Mononuclear cell (primary cell): ENCODE results near the gene CCL14. TPM values are rescaled to one million over a fixed set of nuclear protein-coding genes. Genes with fewer than 3 reads are reported as not detected.
"Not testable (repeated sequence)": the region's sequence is repeated elsewhere in the genome, so short reads cannot be mapped to it uniquely, and the experiment has no call there.

Experiments
- H3K27me3 ChIP-seq: 2 replicates; pipeline ENCODE4 v1.6.0; 2011; ENCODE audit warnings: low read length, control low read depth; ENCODE audit not compliant: insufficient read depth
- H3K4me1 ChIP-seq: 2 replicates; pipeline ENCODE4 v1.5.1; 2011; ENCODE audit warnings: mild to moderate bottlenecking, low read length, control low read depth; ENCODE audit not compliant: insufficient read depth
- H3K4me3 ChIP-seq: 2 replicates; pipeline ENCODE4 v1.5.1; 2011; ENCODE audit warnings: mild to moderate bottlenecking, low read length, moderate library complexity
- H3K9me3 ChIP-seq: 2 replicates; pipeline ENCODE4 v1.5.1; 2011; ENCODE audit warnings: low read depth, mild to moderate bottlenecking, control low read depth, low read length
- total RNA-seq: library from RNA; depleted of rRNA; stranded (reverse); fragments of >200 nt; gene quantifications from one replicate; pipeline ENCODE4 v1.2.3, GENCODE V29; 2012

Gene CCL14
- not detected for total RNA-seq

- H3K4me3 ChIP-seq: no peak within 1 kb of the TSS
- no peaks in the 10 kb centered on the region for H3K9me3 ChIP-seq
- H3K4me1 ChIP-seq: no peaks in the 10 kb centered on the region
- no peaks in the 10 kb centered on the region for H3K27me3 ChIP-seq
Measured at GRCh38 chr17:35986643-35987042, at the start of gene CCL14. Gene CCL14 (minus strand): TSS chr17:35986729. CDS start chr17:35986649, 80 bp downstream.

DNA sequence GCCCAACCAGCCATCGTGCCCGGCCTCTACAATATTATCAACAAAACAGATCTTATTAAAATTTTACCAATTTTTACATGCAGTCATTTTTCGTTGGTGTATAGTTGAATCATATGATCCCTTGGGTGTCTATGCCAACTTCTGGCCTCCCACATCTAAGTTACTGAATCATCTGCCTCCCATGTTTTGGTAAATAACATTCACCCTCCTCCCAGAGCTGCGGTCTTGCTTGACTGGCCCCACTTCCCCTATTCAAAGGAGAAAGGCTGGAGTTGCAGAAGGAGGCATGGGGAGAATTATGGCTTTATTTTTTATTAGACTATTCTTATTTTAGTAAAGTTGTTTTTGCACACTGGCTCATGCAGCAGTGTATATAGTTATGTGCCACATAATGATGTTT is 49.7 kb upstream of the CCL14 start:
- H3K9me3 ChIP-seq: no peaks in the 10 kb centered on the region
- no peak overlapping the region for H3K4me3 ChIP-seq
- H3K27me3 ChIP-seq: no peaks in the 10 kb centered on the region
- H3K4me1 ChIP-seq: peaks cover 30% of the 10 kb centered on the region

GRCh38 chr17:36034127-36034526 is 47.6 kb upstream of the CCL14 start:
- H3K9me3 ChIP-seq: no peaks in the 10 kb centered on the region

DNA sequence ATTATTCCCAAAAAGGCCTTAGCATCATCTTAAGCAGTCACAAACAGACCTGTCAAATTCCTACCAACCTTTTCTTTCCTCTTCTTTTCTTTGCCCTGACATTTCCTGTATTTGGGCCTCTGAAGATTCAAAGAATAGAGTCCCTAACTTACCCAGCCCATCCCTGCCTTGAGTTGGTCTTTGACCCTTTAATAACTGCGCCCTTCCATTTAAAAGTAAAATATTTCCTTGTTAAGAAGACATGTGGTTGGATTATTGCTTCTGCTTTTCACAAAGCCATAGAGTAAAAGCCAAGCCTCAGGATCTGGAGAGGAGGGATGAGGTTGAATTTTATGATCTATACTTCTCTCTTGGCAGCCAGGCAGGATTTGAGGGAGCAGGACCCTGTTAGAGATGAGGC is 44.4 kb upstream of the CCL14 start:
- no peaks in the 10 kb centered on the region for H3K27me3 ChIP-seq
- H3K4me3 ChIP-seq: no peak overlapping the region
- peaks cover 25% of the 10 kb centered on the region for H3K4me1 ChIP-seq
- no peaks in the 10 kb centered on the region for H3K9me3 ChIP-seq

More at GRCh38 chr17:36034127-36034526, 47.6 kb upstream of the CCL14 start:
- Histone ChIP-seq H3K4me3 (no peak overlapping the region), H3K27me3 (no peaks in the 10 kb centered on the region), H3K4me1 (peaks cover 30% of the 10 kb centered on the region)

- H3K27me3 ChIP-seq: no peaks in the 10 kb centered on the region
Measured at GRCh38 chr17:36027761-36028160, 41.2 kb upstream of the CCL14 start.

DNA sequence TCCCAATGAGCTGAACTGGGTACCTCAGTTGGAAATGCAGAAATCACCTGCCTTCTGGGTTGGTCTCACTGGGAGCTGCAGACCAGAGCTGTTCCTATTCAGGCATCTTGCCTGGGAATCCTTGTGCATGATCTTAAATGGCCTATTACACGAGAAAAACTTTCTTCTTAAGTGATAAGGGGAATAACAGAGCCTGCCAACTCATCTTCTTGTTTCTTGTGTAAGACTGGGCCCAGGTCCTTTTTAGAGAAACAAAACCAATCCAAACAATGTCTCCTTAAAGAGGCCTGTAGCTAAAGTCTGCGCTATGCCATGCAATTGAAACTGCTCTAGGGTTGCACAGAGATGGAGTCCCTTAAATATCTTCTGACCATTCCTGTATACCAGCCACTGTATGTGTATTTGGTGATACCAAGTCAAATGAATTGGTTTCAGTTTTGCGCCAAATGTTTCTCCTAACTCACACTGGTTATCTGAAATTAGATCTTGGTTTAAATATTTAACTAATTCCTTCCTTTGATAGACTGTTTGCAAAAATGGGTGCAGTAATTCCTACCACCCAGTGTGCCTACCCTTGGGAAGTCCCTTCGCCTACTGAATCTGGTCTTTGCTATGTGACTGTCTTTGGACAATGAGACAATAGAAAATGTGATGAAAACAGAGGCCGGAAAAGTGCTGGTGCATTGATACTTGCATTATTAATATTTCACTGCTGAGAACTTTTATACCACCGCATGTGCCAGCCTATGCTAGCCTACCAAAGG is 37.8 kb upstream of the CCL14 start:
- Histone ChIP-seq H3K27me3 (no peaks in the 10 kb centered on the region), H3K9me3 (no peaks in the 10 kb centered on the region), H3K4me1 (peaks cover under 1% of the 10 kb centered on the region), H3K4me3 (no peak overlapping the region)

More at GRCh38 chr17:36027761-36028160, 41.2 kb upstream of the CCL14 start:
- no peaks in the 10 kb centered on the region for H3K9me3 ChIP-seq
- no peaks in the 10 kb centered on the region for H3K4me1 ChIP-seq
- no peak overlapping the region for H3K4me3 ChIP-seq

GRCh38 chr17:36019423-36019822 is 32.9 kb upstream of the CCL14 start:
- Histone ChIP-seq H3K4me3 (no peak overlapping the region), H3K4me1 (peaks cover 20% of the 10 kb centered on the region), H3K9me3 (no peaks in the 10 kb centered on the region), H3K27me3 (no peaks in the 10 kb centered on the region)

- H3K27me3 ChIP-seq: no peaks in the 10 kb centered on the region
- no peak within 1 kb of the TSS for H3K4me3 ChIP-seq
- peaks cover 20% of the 10 kb centered on the region for H3K4me1 ChIP-seq
- H3K9me3 ChIP-seq: no peaks in the 10 kb centered on the region
Measured at GRCh38 chr17:36017799-36018198, 31.3 kb upstream of the CCL14 start, which contains the start of gene CCL23. Gene CCL23 (minus strand): TSS chr17:36017972. CDS start chr17:36017897, 75 bp downstream.

DNA sequence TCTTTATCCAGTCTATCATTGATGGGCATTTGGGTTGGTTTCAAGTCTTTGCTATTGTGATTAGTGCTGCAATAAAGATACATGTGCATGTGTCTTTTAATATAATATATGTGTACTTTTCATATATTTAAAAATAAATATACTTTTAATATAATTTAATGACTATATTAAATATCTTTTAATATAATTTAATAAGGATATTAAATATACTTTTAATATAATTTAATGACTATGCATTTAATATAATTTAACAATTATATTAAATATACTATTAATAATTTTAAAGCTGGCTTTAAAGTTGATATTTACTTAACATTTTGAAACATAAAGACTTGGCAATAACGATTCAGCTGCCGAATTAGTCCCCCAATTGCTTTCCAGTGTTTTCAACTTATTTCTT is 30.0 kb upstream of the CCL14 start:
- H3K9me3 ChIP-seq: no peaks in the 10 kb centered on the region
- H3K4me3 ChIP-seq: no peak overlapping the region
- no peaks in the 10 kb centered on the region for H3K27me3 ChIP-seq
- peaks cover 20% of the 10 kb centered on the region for H3K4me1 ChIP-seq

GRCh38 chr17:36015895-36016294 is 29.4 kb upstream of the CCL14 start:
- H3K4me3 ChIP-seq, H3K9me3 ChIP-seq, H3K27me3 ChIP-seq: not testable (repeated sequence)
- H3K4me1 ChIP-seq: peaks cover 20% of the 10 kb centered on the region

GRCh38 chr17:36014946-36015345 is 28.4 kb upstream of the CCL14 start:
- no peaks in the 10 kb centered on the region for H3K9me3 ChIP-seq
- peaks cover 20% of the 10 kb centered on the region for H3K4me1 ChIP-seq
- no peak overlapping the region for H3K4me3 ChIP-seq
- H3K27me3 ChIP-seq: no peaks in the 10 kb centered on the region

- H3K4me3 ChIP-seq: no peak overlapping the region
- no peaks in the 10 kb centered on the region for H3K9me3 ChIP-seq
- no peaks in the 10 kb centered on the region for H3K4me1 ChIP-seq
- no peaks in the 10 kb centered on the region for H3K27me3 ChIP-seq
Measured at GRCh38 chr17:36011201-36011600, 24.7 kb upstream of the CCL14 start.

DNA sequence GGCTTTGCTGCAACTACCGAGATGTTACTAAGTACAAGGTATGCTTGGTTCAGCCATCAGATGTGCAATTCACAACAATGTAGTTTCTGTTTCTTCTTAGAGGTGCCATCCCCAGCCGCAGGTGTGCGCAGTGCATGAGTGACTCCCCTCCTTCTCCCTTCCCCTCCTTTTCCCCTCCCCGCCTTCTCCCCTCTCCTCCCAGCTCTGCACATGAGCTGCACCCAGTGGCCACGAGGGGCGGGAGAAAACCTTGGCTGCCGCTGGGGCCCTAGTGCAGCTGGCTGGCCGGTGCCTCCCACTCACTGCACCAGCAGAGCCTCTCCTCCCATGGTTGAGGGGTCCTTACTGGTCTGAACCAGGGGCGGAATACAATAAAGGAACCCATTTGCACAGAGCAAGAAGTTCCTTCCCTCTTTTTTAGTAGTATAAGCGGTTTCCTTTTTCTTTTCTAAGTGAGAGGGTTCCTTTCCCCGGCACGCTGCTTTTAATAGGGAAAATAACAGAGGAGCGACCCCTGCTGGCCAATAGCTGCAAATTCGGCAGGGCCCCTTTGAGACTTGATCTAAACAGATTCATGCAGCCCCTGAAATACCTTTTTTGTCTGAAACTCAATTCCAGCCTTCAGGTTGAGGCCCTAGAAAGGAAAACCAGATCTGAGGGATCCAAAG is 22.6 kb upstream of the CCL14 start:
- H3K27me3 ChIP-seq: no peaks in the 10 kb centered on the region
- no peaks in the 10 kb centered on the region for H3K9me3 ChIP-seq
- H3K4me1 ChIP-seq: peaks cover 8% of the 10 kb centered on the region
- H3K4me3 ChIP-seq: no peak overlapping the region

DNA sequence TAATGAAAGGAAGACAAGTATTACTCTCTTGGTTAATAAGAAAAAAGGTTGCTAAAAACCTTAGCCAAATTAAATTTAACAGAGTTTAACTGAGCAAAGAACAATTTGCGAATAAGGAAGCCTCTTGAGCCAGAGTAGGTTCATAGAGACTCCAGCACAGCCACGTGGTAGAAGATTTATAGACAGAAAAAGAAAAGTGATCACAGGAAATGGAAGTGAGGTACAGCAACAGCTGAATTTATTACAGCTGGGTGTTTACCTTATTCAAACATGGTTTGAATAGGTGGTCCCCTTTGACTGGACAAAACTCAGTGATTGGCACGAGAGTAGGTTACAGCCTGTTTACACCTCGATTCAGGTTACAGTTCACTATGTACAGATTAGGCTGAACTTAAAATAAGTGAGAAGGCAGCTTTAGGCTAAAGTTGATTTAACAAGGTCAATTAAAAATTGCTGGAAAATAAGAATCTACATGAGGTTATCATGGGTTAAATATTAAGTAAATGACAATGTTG is 18.1 kb upstream of the CCL14 start:
- peaks cover 10% of the 10 kb centered on the region for H3K4me1 ChIP-seq
- H3K27me3 ChIP-seq: no peaks in the 10 kb centered on the region
- no peaks in the 10 kb centered on the region for H3K9me3 ChIP-seq
- H3K4me3 ChIP-seq: no peak overlapping the region

DNA sequence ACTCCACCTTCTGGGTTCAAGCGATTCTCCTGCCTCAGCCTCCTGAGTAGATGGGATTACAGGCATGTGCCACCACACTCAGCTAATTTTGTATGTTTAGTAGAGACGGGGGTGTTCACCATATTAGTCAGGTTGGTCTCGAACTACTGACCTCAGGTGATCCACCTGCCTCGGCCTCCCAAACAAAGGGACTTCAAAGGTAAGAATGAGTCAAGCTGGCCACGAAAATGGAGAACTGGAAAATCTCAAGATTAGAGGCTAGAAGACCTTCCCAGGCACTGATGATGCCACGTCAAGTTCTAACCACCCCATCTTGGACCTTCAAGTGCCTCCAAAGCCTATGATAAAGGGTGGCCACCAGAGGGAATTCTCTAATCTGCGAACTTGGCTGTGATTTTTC is 16.1 kb upstream of the CCL14 start:
- Histone ChIP-seq H3K9me3 (no peaks in the 10 kb centered on the region), H3K4me3 (no peak overlapping the region), H3K27me3 (no peaks in the 10 kb centered on the region), H3K4me1 (peaks cover 10% of the 10 kb centered on the region)
